GM21390 (cell line): ENCODE measurements around the gene TFIP11.
"Not testable (repeated sequence)": the region's sequence is repeated elsewhere in the genome, so short reads cannot be mapped to it uniquely, and the experiment has no call there.

ENCODE experiments used
- ATAC-seq: cut with Tn5 transposase; IDR thresholded peaks from one replicate; pipeline ENCODE4 v1.9.1; 2021; ENCODE audit not compliant: unreplicated experiment

The TFIP11 gene

GRCh38 chr22:26541167-26541819 lies 29.0 kb upstream of the TFIP11 start:
- no peak for ATAC-seq

- no peak for ATAC-seq
These were observed 27.8 kb upstream of the TFIP11 start for GRCh38 chr22:26540119-26540518.

- ATAC-seq = no peak
These were observed 24.5 kb upstream of the TFIP11 start for GRCh38 chr22:26536762-26537134.

DNA sequence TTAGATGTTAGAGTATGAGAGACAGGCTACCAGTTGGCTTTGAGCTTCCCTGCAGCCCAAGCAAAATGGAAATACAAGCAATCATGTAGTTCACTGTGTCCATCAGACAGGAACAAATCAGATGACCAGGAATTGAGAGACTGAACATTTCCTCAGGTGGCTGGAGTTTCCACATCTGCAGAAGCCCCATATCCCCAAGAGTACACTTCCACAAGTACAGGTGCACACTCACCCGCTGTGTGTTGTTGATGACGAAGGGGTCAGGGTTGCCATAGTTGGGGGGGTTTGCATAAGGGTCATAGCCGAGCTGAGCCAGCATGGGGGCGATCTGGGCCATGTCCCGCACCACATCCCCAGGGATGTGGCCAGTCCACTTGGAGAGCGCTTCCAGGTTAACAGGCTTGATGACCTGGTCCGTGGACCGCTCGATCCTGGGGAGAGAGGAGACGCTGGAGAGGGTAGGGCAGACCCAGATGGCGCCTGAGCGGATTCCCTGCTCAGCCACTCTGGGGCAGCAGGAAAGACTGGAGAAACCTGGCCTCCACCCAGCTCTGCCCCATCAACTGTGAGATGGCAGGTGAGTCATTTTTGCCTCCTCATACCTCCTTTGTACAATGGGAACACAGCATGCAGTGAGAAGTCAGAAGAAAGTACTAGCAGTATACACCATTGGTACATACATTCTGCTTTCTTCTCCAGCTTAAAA lies 23.9 kb upstream of the TFIP11 start:
- no peak for ATAC-seq

GRCh38 chr22:26535603-26535908 lies 23.3 kb upstream of the TFIP11 start:
- ATAC-seq = no peak

- ATAC-seq = no peak
These were observed 22.8 kb upstream of the TFIP11 start for GRCh38 chr22:26534874-26535602.

DNA sequence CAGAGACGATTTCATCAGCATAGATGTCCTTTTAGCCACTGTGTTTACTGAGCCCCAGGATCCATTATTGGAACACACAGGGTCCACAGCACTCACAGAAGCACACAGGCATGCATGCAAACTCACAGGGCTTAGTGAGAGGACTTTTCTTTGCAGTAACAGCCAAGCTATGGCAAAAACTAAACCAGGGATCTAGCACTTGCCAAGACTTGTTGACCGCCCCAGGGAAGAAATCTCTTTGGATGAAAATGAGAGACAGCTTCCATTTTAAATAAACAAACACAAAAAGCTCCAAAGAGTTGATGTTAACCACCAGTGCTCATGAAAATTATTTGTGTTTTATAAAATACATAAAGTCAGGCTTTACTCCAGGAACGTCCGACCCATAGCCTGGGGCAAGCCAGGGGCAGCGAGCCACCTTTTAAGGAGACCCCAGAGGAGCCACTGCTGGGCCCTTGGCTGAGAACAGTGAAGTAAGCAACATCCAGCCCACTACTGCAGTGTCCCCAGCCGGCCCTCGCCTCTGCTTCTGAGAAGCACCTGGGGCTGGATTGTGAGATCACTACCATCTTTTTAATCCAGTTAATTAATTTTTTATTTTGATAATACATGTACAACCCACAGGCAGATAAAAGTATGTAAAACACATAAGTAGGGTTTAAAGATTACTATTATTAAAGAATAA lies 22.0 kb upstream of the TFIP11 start:
- ATAC-seq = no peak

GRCh38 chr22:26529345-26529744 lies 17.1 kb upstream of the TFIP11 start:
- no peak for ATAC-seq

DNA sequence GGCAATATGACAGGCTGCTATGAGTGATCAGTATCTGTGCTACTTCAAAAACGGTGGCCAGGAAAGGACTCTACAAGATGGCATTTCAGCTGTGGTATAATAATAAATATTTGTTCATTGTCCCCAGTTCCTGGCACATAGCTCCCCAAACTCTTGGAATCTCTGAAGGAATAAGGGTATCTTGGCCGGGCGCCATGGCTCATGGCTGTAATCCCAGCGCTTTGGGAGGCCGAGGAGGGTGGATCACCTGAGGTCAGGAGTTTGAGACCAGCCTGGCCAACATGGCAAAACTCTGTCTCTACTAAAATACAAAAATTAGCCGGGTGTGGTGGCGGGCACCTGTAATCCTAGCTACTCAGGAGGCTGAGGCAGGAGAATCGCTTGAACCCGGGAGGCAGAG lies 16.2 kb upstream of the TFIP11 start:
- not testable (repeated sequence) for ATAC-seq

- ATAC-seq = no peak
These were observed 15.5 kb upstream of the TFIP11 start for GRCh38 chr22:26527574-26528465.

- ATAC-seq = no peak
These were observed 14.9 kb upstream of the TFIP11 start for GRCh38 chr22:26527167-26527566.

GRCh38 chr22:26525946-26526564 lies 13.8 kb upstream of the TFIP11 start:
- no peak for ATAC-seq

DNA sequence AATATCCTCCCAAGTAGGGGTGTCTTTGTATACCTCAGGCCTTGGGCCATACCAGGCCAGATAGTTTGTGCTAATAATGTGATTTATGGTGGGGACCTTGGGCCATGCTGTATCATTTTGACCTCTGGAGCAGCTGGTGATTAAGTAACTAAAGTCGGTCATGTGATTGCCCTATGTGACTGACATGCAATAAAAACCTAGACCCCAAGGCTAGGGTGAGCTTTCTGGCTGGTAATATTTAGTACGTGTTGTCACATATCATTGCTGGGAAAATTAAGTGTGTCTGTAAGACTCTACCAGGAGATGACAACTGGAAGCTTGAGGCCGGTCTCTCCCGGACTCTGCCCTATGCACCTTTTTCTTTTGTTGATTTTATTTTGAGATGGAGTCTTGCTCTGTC lies 12.6 kb upstream of the TFIP11 start:
- ATAC-seq = no peak

DNA sequence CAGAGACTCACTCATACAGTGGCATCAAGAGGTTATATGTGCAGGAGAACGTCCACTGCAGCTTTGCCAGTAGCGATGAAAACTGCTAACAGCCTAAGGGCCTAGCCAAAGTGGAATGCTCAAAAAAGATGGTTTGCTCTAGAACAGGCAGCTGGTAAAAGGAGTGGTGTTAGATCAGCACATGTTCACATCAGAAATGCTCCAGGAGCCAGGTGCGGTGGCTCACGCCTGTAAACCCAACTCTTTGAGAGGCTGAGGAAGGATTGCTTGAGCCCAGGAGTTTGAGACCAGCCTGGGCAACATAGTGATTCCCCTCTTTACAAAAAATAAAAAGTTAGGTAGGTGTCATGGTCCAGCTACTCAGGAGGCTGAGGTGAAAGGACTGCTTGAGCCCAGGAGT lies 10.3 kb upstream of the TFIP11 start:
- ATAC-seq = no peak

GRCh38 chr22:26522012-26522411 lies 9.7 kb upstream of the TFIP11 start:
- ATAC-seq = no peak

- no peak for ATAC-seq
These were observed 5.2 kb upstream of the TFIP11 start for GRCh38 chr22:26517429-26517828.

DNA sequence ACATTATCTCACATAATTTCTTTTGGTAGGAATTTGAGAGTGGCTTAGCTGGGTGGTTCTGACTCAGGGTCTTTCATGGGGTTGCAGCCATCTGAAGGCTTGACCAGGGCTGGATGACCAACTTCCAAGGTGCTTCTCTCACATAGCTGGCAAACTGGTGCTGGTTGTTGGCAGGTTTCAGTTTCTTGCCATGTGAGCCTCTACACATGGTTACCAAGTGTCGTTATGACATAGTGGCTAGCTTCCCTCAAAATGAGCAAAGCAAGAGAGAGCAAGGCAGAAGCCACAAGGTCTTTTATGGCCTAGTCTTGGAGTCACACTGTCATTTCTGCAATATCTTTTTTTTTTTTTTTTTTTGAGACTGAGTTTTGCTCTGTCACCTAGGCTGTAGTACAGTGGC lies 4.2 kb upstream of the TFIP11 start:
- no peak for ATAC-seq

GRCh38 chr22:26515931-26516330 lies 3.7 kb upstream of the TFIP11 start:
- ATAC-seq = no peak

DNA sequence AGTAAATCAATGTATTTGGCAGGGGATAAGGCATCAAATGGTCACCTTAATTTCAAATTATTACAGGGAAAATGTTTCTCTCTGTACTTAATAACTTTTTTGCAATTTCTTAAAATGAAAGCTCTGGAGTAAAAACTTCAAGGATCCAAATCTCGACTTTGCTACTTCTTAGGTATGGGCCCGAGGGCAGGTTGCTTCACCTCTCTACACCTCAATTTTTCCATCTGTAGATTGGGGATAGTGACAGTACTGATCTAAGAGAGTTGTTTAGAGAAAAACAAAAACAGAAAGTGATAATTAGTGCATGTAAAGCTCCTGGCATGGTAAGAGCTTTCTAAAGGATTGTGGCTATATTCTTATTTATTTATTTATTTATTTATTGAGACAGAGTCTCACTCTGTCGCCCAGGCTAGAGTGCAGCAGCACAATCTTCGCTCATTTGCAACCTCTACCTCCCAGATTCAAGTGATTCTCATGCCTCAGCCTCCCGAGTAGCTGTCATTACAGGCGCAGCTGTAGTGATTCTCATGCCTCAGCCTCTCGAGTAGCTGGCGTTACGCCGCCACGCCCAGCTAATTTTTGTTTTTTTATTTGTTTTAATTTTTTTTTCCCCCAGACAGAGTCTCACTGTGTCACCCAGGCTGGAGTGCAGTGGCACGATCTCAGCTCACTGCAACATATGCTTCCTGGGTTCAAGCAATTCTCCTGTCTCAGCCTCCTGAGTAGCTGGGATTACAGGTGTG lies 2.3 kb upstream of the TFIP11 start:
- ATAC-seq = no peak

- no peak for ATAC-seq
These were observed 1.6 kb upstream of the TFIP11 start for GRCh38 chr22:26513838-26514237.
